Osteoblast (primary cell): ENCODE measurements around the gene UBE2E2. TPM values are rescaled to one million over a fixed set of nuclear protein-coding genes. Genes with fewer than 3 reads are reported as not detected.
"Not testable (repeated sequence)": the region's sequence is repeated elsewhere in the genome, so short reads cannot be mapped to it uniquely, and the experiment has no call there.

Source experiments
- DNase-seq: peaks from one replicate; pipeline ENCODE4 v3.0.0; 2011; ENCODE audit warnings: low spot score, mixed read lengths; ENCODE audit not compliant: insufficient read length; ENCODE audit errors: missing footprints
- H2AFZ ChIP-seq: 2 replicates; pipeline ENCODE4 v1.6.0; 2011; ENCODE audit warnings: mild to moderate bottlenecking, low read length
- H3K27ac ChIP-seq: 2 replicates; pipeline ENCODE4 v1.5.1; 2011; ENCODE audit warnings: mild to moderate bottlenecking, low read depth, low read length, moderate library complexity
- H3K27me3 ChIP-seq: 2 replicates; pipeline ENCODE4 v1.6.0; 2012; ENCODE audit warnings: mild to moderate bottlenecking, control low read depth, inconsistent platforms, low read length, moderate library complexity; ENCODE audit not compliant: insufficient read depth
- H3K36me3 ChIP-seq: 2 replicates; pipeline ENCODE4 v1.5.1; 2011; ENCODE audit warnings: mild to moderate bottlenecking, low read length, control low read depth, moderate library complexity; ENCODE audit not compliant: insufficient read depth
- H3K4me1 ChIP-seq: 2 replicates; pipeline ENCODE4 v1.5.1; 2011; ENCODE audit warnings: mild to moderate bottlenecking, low read length, control low read depth, moderate library complexity; ENCODE audit not compliant: insufficient read depth
- H3K4me2 ChIP-seq: 2 replicates; pipeline ENCODE4 v1.6.0; 2011; ENCODE audit warnings: mild to moderate bottlenecking, low read length; ENCODE audit not compliant: insufficient read depth
- H3K4me3 ChIP-seq: fragments of 200-600 bp; sonication (generic); 3 replicates; pipeline ENCODE4 v1.5.1; 2012; ENCODE audit warnings: mild to moderate bottlenecking, low read length, inconsistent platforms; ENCODE audit not compliant: insufficient read depth
- H3K79me2 ChIP-seq: 2 replicates; pipeline ENCODE4 v1.6.0; 2012; ENCODE audit warnings: mild to moderate bottlenecking, low read length, control low read depth, inconsistent platforms; ENCODE audit not compliant: insufficient read depth
- H3K9me3 ChIP-seq: 2 replicates; pipeline ENCODE4 v1.5.1; 2011; ENCODE audit warnings: low read depth, low read length, control low read depth
- H4K20me1 ChIP-seq: 2 replicates; pipeline ENCODE4 v1.6.0; 2012; ENCODE audit warnings: mild to moderate bottlenecking, low read length, control low read depth; ENCODE audit not compliant: insufficient read depth
- total RNA-seq: library from RNA; depleted of rRNA; stranded (reverse); fragments of >200 nt; gene quantifications from 2 replicates; pipeline ENCODE4 v1.2.3, GENCODE V29; 2012
- TF ChIP-seq, protein P1 (sequence below): IDR thresholded peaks from 2 replicates; pipeline ENCODE4 v1.5.1; 2011; ENCODE audit warnings: mild to moderate bottlenecking, low read depth, low read length, moderate library complexity; ENCODE audit errors: extremely low read depth

Gene UBE2E2
- total RNA-seq, 1 donor: 49.6 TPM

DNA sequence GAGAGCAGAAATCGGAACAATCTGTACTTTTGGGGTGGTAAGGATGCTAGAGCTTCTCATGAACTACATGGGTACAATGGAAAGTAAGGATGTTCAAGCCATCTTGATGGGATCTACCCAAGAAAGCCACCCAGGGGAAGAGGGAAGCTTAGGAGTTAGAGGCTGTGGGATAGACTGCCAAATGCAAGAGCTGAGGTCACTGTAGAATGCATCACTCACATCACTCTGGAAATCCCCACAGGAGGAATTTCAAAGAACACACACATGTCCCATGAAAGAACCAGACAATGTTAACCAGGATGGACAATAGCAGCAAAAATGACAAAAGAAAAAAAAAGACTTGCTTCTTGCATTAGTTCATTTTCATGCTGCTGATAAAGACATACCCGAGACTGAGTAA, 32.8 kb upstream of the UBE2E2 start:
- no peak for DNase-seq
- no peaks in the 10 kb centered on the region for H3K9me3 ChIP-seq
- H3K36me3 ChIP-seq: no peaks in the 10 kb centered on the region
- no peaks in the 10 kb centered on the region for H4K20me1 ChIP-seq
- no peak overlapping the region for H2AFZ ChIP-seq
- H3K4me3 ChIP-seq: no peak overlapping the region
- TF ChIP-seq, protein P1, sequence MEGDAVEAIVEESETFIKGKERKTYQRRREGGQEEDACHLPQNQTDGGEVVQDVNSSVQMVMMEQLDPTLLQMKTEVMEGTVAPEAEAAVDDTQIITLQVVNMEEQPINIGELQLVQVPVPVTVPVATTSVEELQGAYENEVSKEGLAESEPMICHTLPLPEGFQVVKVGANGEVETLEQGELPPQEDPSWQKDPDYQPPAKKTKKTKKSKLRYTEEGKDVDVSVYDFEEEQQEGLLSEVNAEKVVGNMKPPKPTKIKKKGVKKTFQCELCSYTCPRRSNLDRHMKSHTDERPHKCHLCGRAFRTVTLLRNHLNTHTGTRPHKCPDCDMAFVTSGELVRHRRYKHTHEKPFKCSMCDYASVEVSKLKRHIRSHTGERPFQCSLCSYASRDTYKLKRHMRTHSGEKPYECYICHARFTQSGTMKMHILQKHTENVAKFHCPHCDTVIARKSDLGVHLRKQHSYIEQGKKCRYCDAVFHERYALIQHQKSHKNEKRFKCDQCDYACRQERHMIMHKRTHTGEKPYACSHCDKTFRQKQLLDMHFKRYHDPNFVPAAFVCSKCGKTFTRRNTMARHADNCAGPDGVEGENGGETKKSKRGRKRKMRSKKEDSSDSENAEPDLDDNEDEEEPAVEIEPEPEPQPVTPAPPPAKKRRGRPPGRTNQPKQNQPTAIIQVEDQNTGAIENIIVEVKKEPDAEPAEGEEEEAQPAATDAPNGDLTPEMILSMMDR: no peak
- H3K4me2 ChIP-seq: no peak overlapping the region
- no peaks in the 10 kb centered on the region for H3K4me1 ChIP-seq
- peaks cover 12% of the 10 kb centered on the region for H3K27me3 ChIP-seq
- H3K27ac ChIP-seq: no peak overlapping the region
- no peaks in the 10 kb centered on the region for H3K79me2 ChIP-seq

DNA sequence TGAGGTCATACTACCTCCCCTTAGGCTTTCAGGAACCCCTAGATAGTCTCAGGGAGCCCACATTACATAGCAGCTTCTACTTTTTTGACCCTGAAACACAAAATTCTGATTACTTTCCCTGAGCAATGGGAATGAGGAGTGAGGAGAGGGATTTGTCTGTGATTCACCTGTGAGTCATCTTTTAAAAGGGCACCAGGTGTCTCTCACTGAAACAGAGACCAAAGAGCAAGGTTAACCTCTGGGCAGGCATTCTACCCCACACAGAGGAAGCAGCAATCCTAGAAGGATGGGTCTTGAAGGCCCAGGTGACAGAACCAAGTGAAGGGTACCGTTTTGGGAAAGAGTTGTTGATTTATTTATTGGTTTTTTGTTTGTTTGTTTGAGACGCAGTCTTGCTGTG, 31.1 kb upstream of the UBE2E2 start:
- H3K27me3 ChIP-seq: peaks cover 6% of the 10 kb centered on the region
- H4K20me1 ChIP-seq: no peaks in the 10 kb centered on the region
- H3K79me2 ChIP-seq: no peaks in the 10 kb centered on the region
- TF ChIP-seq, protein P1: no peak
- H2AFZ ChIP-seq: no peak overlapping the region
- H3K4me2 ChIP-seq: no peak overlapping the region
- H3K36me3 ChIP-seq: no peaks in the 10 kb centered on the region
- no peak overlapping the region for H3K4me3 ChIP-seq
- H3K4me1 ChIP-seq: no peaks in the 10 kb centered on the region
- H3K9me3 ChIP-seq: no peaks in the 10 kb centered on the region
- DNase-seq: no peak
- H3K27ac ChIP-seq: no peak overlapping the region

DNA sequence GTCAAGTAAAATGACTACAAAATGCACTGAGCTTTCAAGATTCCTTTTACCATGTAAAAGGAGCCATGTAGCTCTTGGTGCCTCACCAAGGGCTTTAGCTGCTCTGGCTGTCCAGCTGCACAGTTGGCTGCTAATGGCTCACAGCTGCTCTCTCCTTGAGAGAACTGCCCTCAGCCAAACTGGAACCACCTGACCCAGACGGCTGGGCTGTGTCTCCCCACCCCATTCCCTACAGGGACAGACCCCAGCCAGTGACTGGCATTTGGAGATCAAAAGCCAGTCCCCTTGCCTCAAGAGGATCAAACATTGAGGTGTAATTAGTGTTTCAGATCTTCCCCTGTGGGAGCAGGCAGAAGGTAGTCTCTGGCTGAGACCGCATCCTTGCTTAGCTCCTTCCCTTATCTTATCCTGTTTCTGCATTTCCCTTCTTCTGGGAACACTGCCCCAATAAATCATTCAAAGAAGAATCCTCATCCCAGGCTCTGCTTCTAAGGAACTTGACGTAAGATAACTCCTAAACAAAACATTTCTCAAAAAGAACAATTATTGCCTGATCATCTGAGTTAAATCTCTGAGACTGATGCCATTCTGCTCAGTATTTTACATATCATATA, 28.6 kb upstream of the UBE2E2 start:
- no peak overlapping the region for H3K4me3 ChIP-seq
- H3K9me3 ChIP-seq: no peaks in the 10 kb centered on the region
- H3K79me2 ChIP-seq: no peaks in the 10 kb centered on the region
- H3K4me1 ChIP-seq: no peaks in the 10 kb centered on the region
- no peaks in the 10 kb centered on the region for H3K36me3 ChIP-seq
- TF ChIP-seq, protein P1: no peak
- no peak for DNase-seq
- H4K20me1 ChIP-seq: no peaks in the 10 kb centered on the region
- peaks cover 6% of the 10 kb centered on the region for H3K27me3 ChIP-seq
- H2AFZ ChIP-seq: no peak overlapping the region
- H3K4me2 ChIP-seq: no peak overlapping the region
- no peak overlapping the region for H3K27ac ChIP-seq

DNA sequence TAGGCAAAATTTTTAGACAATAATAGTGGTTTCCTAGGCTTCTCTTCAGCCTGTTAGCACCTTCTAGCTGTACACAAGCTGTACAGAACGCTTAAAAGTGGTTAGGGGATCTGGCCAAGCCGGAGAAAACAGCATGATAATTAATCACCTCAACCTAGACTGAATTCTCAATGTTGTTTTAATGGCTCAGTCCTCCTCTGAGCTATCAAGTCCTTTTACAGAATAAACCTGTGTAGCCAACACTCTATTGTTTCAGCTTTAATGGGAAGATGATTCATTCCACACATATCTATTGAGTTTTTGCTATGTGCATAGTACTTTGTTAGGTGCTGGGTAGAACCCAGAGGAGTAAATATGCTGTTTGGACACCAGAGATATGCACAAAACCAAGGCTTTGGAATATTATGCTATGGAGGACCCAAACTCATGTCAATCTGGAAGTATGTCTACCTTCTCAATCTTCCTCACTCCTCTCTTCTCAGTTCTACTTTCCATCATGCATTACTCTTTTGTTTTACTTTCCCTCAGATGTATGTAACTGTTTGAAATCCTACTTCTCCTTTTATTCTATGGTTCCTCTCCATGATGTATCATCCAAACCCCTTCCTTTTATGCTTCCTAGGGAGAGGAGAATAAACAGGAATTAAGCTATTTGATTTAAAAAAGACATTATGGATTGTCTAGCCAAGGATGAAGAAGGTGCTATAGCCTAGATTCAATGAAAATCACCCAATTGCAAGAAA, 27.6 kb upstream of the UBE2E2 start:
- Histone ChIP-seq H3K79me2 (no peaks in the 10 kb centered on the region), H3K4me1 (no peaks in the 10 kb centered on the region), H3K9me3 (no peaks in the 10 kb centered on the region), H2AFZ (no peak overlapping the region), H3K27me3 (peaks cover 6% of the 10 kb centered on the region), H3K4me3 (no peak overlapping the region), H3K27ac (no peak overlapping the region), H4K20me1 (no peaks in the 10 kb centered on the region), H3K4me2 (no peak overlapping the region), H3K36me3 (no peaks in the 10 kb centered on the region)
- TF ChIP-seq, protein P1: no peak
- peak; percentile 2 for DNase-seq

DNA sequence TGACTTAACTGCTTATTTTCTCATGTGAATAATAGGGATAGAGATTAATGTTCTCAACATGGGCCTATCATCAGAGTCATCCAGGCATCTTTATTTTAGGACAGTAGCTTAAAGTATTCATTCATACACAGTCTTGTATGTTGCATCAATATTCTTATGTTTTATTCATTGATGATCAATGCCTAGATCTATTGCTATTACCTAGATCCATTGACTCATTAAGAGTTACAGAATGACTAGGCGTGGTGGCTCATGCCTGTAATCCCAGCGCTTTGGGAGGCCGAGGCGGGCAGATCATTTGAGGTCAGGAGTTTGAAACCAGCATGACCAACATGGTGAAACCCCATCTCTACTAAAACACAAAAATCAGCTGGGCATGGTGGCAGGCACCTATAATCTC, 26.3 kb upstream of the UBE2E2 start:
- H4K20me1 ChIP-seq, H2AFZ ChIP-seq, H3K9me3 ChIP-seq, H3K79me2 ChIP-seq, DNase-seq, H3K27ac ChIP-seq, H3K4me2 ChIP-seq, H3K36me3 ChIP-seq, H3K4me1 ChIP-seq, H3K27me3 ChIP-seq, H3K4me3 ChIP-seq: not testable (repeated sequence)
